NCI-H1105 treated with DMSO at 0.1 percent for 48 hours (cell line): Measurements from ENCODE around the gene UPF2.

ENCODE experiments used
- DNase-seq: peaks from one replicate; lab custom pipeline; 2025; lab: John Stamatoyannopoulos, UW

Gene UPF2

DNA sequence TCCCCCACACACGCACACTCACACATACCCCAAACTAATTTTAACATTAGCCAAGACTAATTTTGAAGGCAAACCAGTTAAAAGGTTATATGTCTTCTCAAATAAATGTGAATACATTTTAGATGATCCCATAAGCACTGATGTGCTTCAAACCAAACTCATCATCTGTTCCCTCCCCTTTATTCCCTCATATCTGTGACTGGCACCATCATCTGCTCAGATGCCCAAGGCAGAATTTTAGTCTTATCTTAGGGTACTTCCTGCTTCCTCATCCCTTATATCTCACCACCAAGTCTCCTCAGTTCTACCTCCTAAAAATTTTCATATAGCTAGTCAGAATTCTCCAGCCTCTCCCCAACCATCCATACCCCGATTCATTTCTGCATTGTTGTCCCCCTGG is 80.4 kb downstream of the UPF2 start:
- no peak for DNase-seq

- DNase-seq: no peak
Observed at GRCh38 chr10:11961771-11962170, 80.8 kb downstream of the UPF2 start.

DNA sequence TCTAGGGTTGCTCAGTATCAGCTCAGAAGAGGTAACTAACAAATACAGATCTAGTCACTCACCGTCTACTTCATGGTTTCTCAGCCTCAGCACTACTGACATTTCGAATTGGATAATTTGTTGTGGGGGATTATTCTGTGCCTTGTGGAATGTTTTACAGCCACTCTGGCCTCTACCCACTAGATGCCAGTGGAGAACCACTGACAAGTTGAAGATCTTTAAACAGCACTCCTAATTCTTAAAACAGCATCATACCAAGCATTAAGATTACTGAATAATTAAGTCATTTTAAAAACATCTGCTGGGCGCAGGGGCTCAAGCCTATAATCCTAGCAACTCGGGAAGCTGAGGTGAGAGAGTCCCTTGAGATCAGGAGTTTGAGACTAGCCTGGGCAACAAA is 82.6 kb downstream of the UPF2 start:
- DNase-seq: no peak

- DNase-seq: no peak
Observed at GRCh38 chr10:11958956-11959355, 83.7 kb downstream of the UPF2 start.

DNA sequence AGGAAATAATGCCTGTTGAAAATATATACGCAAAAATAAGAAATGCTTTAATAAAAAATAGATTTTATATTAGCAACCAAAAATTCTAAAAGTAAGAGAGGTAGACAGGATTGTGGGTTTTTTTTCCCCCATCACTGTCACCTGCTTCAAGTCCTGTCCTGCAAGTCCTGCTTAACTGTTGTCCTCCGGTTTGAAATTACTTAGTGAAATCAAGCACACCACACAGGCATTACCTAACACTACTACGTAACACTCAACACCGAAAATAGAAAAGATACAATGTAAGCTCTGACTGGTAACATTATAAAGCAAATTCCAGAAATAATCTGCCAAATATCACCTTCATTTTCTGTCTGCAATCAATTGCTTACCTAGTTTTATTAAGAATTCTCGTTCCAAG is 90.9 kb downstream of the UPF2 start:
- no peak for DNase-seq

GRCh38 chr10:11950325-11951018 is 92.1 kb downstream of the UPF2 start:
- no peak for DNase-seq

GRCh38 chr10:11949152-11949551 is 93.5 kb downstream of the UPF2 start:
- DNase-seq: no peak

DNA sequence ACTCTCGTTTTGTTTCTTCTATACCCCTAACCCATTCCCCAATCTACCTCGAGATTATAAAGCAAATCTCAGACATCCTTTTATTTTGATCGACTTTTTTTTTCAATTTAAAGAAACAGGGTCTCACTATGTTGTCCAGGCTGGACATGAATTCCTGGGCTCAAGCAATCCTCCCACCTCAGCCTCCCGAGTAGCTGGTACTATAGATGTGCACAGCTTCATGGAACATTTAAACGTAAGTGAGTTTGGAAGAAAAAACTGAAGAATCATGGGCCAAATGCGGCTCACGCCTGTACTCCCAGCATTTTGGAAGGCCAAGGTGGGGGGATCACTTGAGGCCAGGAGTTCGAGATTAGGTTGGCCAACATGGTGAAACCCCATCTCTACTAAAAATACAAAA is 96.0 kb downstream of the UPF2 start:
- DNase-seq: no peak

- no peak for DNase-seq
Observed at GRCh38 chr10:11936389-11937152, 106.0 kb downstream of the UPF2 start.

DNA sequence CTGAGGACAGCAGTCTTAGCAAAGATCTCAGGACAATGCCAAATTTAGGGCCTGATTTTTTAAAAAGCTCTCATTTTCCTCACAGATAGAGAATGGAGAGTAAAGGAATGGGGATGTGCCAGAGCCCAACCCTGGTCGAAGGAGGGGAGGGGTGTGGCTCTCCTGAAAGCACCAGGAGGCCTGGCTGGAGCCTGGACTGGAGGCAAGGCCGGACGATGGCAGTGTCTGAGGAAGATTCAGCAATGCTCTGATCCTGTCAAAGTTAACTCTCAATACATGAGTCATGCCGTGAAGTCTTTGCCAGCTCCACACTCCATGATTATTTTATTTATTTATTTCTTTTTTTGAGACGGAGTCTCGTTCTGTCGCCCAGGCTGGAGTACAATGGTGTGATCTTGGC is 108.3 kb downstream of the UPF2 start:
- DNase-seq: no peak

- no peak for DNase-seq
Observed at GRCh38 chr10:11933577-11934223, 108.9 kb downstream of the UPF2 start.

GRCh38 chr10:11931038-11931437 is 111.6 kb downstream of the UPF2 start:
- no peak for DNase-seq

DNA sequence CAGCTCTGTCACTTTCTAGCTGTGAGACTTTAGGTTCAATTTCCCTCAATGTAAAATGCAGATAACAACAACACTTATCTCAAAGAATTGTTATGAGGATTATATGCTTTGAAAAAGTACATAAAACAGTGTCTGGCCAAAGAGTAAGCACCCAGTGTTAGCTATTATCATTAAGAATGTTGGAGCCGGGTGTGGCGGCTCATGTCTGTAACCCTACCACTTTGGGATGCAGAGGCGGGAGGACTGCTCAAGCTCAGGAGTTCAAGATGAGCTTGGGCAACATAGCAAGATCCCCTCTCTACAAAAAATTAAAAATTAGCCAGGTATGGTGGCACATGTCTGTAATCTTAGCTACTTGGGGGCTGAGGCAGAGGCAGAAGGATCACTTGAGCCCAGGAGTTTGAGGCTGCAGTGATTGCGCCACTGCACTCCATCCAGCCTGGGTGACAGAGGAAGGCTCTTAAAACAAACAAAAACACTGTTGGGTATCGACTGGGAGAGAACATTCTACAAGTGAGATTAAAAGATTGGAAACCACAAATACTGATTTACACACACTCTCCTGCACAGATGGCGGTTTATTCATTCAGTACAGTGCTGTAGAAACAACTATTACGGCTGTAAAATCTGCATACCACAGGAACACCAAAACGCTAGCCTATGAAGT is 112.2 kb downstream of the UPF2 start:
- no peak for DNase-seq

DNA sequence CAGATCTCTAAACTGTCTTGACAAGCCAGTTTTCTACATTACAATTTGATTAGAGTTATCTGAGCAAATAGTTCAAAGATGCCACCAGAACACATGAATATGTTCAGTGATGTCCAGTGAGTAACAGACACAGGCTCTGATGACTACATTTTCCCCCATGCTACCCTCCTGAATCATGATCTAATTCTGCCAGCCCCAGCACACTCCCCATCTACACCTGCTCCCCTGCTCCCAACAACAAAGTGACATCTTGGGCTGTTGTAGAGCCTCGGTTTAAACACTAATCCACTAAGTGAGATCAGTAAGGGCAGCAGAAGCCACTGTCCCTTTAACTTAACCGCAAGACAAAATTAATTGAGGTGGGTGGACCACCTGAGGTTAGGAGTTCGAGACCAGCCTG is 114.9 kb downstream of the UPF2 start:
- DNase-seq: no peak

- no peak for DNase-seq
Observed at GRCh38 chr10:11921800-11922392, 120.7 kb downstream of the UPF2 start.

DNA sequence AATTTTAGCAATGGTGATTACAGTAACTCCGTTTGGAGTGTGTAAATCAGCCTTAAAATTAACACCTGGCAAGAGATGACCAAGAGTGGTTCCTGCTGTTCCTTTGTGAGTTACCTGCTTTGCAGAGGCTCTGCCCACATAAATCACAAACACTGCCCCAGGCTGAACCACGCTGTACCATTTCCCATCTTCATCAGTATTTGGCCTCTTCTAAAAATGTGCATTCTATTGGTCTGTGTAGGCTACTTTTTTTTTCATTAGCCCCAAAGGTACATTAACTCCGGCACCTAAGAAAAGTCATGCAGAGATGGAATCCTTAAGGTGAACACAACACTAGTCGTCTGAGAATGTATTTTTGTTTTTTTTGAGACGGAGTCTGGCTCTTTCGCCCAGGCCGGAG is 123.3 kb downstream of the UPF2 start:
- DNase-seq: no peak

DNA sequence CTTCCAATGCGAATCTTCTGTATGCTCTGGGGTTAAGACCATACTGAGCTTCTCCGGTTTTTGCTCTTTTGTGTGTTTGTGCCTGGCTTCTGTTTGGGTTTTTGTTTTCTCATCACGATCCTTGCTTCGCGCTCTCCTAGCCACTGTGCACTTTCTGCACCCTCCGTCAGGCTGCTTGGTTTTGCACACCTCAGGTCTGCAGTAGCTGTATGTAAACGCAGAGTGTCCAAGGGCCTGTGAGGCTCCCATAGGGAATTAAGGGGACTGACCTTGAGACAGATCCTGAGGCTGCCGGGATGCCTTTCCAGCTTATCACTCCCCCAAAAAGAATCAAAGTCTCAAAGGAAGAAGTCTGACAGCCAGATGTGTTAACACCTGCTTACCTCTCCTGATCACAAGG is 124.2 kb downstream of the UPF2 start:
- DNase-seq: no peak

DNA sequence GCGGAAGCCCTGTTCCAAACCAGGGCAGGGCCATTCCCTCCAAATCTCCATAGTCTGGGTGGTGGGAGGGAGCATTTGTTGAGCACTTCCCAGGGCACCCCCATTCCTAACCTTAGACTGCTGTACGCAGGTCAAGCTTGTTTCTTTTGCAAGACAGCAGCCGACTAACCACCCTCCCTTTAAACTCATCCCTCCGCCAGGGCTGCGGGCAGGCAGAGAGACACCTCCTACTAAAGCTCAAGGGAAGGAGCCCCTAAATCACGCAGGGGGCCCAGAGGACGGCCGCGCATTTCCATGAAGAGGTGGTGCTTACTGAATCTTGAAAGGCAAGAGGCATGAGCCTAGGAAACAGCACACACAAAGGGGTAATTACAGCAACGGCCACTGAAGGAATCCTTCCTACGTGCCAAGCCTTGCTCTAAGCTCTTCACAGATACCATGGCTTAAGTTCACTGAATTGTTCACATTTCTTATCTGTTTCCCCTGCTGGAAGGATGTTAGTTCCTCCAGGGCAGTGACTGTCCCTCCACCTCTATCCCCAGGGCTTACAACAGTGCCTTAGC is 129.4 kb downstream of the UPF2 start:
- no peak for DNase-seq

- DNase-seq: no peak
Observed at GRCh38 chr10:11910102-11910501, 132.5 kb downstream of the UPF2 start.

DNA sequence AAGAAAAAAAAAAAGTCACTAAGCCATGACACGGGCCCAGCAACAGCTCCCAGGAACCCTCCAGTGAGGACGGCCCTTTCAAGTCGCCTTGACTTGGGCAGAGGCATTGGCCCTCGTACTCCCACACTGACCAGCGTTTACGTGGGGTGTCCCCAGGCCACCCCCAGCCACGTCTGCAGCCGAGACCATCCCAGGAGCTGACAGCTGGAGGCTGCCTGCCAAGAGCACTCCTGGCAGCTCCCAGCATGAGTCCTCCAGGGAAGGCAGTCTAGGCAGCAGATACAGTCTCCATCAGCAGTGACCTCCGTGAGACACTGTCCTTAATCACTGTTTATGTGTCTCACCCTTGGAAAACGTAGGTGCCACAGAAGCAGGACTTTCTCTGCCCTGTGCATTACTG is 133.0 kb downstream of the UPF2 start:
- DNase-seq: no peak

- no peak for DNase-seq
Observed at GRCh38 chr10:11908991-11909390, 133.6 kb downstream of the UPF2 start.

GRCh38 chr10:11908536-11908935 is 134.1 kb downstream of the UPF2 start:
- no peak for DNase-seq
